GM18861 (cell line): Measurements from ENCODE around the gene STMN1.
A peak's percentile ranks its signal among the peaks of the same experiment; 100 is the strongest.

ENCODE experiments used
- ATAC-seq: cut with Tn5 transposase; IDR thresholded peaks from one replicate; pipeline ENCODE4 v1.9.1; 2021; ENCODE audit not compliant: unreplicated experiment

Gene STMN1

DNA sequence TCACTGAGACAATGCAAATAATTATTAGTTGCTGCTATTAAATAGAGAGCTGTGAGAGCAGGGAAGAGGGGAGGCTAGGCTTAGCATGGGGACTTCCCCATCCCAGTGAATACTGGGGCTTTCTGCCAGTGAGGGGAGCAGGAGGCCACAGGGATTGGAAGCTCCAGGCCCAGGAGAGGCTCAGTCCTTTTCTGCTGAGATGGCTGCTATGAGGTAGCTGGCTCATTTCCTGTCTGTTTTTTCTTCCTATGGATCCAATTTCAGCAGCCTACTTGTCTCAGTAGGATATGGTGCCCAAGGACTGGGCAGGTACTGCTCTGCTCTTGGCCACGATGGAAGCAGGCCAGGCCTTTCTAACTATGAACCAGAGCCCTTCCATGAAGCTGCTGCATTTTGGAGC is 10.0 kb downstream of the STMN1 start:
- ATAC-seq = no peak

DNA sequence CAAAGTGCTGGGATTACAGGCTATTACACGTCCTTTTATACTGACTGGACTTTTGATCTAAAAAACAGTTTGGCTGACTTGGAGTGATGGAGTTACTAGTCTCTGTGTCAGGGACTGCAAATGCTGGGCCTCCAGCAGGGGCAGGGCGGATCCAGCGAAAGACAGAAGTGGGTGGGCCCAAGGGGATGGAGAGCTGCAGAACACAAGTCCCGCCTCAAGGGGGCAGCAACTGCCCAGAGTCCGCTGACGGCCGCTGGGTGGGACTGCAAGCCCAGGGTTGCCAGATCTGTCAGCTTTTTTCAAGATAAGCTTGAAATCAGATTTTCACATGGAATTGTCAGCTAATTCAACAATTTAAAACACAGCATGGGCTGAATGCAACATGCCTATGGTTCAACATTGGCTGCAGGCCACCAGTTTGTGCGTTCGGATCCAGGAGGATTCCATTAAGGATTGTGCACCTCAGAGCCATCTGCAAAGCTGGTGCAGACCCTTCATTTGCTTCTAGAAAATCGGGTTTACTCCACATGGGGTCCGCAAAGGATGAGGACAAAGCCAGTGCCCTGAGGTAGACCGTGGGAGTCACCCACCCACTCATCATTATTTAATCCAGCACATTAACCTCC is 10.7 kb downstream of the STMN1 start:
- ATAC-seq = peak; percentile 77

DNA sequence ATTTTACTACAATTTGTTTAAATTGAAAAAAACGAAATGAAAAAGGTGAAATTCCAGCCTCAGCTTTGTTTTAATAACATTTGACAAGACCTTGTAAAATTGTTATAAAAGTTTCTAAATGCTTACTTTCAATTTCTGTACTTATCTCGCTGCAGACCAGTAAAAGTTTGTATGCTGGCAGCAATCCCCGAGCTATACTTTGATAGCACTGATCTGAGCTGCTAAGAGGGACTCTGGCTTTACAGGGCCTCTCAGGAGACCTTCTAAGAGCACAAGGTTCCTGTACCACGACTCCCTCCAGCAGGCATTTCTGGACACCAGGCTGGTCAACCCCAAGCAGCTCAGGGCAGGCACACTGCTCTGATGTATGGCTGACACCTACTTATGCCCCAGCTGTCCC is 13.1 kb downstream of the STMN1 start:
- ATAC-seq = no peak

DNA sequence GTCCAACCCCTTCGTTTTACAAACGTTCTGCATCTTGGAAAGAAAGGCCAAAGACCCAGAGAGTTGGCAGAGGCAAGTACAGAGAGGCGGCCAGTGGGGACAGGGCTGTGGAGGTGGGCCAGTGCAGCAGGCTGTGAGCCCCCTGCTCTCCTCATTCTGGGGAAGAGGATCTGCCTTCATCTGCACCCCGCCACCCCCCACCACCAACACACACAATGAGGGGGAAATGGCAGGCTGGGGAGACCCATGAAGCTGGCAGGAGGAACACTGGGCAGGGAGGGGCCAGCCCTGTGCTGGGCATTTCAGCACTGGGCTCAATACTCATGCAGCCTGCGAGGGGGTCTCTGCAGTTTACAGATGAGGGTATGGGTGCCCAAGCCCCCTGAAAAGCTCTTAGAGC is 14.6 kb downstream of the STMN1 start:
- ATAC-seq = no peak

DNA sequence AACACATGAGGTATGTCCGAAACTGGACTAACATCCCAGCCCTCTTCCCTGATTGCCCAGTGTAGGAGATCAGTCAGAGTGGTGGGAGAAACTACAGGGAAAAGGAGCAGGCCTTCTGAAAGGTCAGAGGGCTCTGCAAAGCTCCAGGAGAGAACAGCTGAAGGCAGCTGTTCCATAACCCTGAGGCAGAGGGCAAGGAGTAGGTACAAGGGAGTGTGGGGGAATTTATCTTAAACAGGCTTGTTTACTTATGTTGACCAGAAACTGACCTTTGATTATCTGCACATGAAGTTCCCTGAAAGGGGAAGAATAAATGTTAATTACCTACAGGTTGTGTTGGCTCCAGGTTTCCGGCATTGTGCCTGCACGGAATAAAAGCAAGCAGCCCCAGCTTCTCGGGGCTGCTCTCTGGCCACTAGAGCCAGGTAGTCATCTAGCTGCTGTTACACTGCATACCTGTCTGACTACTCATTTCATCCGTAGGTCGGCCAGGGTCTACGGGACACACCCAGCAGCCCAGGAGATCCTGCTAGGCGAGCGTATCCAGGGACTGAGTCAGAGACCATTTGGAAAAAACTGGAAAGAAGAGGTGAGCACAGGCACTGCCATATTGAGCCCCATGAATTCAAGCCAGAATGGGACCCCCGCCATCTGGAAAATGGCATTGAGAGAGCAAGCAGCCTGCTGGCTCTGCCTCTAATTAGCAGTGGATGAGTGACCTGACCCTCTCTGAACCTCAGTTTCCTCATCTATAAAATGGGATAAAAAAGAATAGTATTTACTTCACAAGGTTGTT is 15.8 kb downstream of the STMN1 start:
- ATAC-seq = no peak

DNA sequence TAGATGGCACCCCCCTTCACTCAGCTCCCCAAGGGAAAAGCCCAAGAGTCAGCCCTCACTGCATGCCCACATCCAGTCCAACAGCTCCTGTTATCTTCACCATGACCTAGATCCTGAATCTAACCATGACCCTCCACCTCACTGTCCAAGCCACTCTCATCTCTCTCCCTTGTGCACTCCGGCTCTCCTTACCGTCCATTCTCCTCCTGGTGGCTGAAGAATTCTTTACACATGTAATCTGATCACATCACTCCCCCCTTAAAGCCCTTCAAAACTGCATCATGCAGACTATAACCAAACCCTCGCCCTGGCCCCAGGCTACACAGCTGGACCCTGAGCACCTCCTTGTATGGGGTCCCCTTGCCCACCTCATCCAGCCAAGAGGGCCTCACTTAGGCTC is 16.7 kb downstream of the STMN1 start:
- ATAC-seq = no peak

DNA sequence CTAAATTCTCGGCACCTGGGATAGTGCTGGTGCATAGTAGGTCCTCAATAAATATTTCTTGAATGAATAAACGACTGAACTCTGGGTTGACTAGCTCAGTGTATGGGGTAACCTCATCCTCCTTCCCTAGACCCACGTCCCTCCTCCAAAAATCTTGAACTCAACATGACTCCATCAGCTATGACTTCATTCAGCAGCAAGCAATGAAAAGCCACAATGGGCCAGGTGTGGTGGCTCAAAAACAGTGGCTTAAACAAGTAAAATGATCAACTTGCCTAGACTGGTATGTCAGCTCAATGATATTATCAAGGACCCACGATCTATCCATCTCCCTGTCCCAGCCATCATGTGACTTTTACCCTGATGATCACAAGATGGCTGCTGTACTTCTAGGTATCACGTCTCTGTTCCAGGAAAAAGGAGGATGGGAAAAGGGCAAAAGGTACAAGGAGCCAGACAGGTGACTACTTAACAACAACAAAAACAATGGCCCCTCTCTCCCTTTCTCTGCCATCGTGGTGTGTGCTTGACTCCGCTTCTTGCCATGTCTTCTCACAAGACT is 17.7 kb downstream of the STMN1 start:
- no peak for ATAC-seq

DNA sequence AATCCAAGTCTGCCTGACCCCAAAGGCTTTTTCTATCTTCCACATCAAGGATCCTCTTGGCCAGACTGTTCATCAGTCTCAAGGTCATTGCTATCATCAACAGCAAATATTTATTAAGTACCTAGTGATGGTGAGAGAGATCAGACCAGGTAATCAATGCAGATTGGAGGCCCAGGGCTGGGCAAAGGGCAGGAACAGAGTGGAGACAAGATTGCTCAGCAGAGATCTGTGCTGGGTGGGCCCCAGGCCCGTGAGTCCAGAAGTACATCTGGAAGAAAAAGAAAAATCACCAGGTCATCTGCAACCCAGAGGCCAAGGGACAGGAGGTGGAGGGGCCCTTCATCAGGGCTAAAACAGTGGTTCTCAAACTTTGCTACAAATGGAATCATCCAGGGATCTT is 20.6 kb downstream of the STMN1 start:
- no peak for ATAC-seq

DNA sequence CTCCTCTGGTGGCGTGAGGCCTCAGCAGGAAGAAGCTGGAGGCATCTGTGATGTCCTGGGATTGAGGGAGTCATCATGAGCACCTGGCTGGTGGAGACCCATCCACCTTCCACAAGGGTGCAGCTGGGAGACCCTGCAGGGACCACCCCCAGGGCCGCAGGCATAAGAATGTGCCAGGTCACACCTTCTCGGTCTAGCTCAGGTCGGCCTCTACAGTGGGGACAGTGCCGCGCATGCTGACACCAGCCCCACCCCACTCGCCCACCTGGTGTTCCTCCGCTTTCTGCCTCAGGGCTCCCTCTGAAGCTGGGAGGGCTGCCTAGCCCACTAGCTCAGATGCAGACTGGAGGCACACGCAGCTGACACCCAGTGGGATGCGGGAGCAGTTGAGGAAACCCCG is 25.0 kb downstream of the STMN1 start:
- ATAC-seq = no peak

DNA sequence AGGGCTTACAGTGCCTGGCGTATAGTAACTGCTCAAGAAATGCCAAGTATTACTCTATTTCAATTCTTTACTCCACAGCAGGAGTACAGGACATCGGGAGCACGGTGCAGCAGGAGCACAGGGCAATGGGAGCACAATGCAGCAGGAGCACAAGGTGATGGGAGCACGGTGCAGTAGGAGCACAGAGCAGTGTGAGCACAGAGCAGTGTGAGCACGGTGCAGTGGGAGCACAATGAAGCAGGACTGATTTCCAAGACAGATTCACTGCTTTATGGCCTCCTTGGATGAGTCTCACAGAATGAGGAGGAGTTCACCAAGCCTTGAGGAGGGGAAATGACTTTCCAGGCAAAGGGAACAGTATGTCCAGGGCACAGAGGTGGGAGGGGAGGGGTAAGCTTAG is 25.7 kb downstream of the STMN1 start:
- no peak for ATAC-seq

DNA sequence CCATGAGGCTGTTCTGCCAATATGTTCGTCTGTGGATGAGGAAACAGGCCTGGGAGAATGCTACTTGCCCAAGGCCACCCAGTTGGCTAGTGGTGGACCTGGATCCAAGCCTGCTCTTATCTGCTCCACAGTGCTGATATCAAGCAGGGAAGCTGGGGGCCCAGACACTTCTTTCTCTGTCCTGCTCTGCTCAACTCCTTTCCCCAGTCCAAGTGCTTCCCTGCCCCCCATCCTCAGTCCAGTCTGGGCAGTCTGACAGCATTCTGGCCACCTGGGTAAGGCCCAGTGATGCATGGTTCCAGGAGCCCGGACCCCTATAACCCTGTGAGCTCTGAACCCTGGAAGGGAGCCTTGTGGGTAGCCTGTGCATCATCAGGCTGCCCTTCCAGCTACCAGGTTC is 26.5 kb downstream of the STMN1 start:
- ATAC-seq = no peak

DNA sequence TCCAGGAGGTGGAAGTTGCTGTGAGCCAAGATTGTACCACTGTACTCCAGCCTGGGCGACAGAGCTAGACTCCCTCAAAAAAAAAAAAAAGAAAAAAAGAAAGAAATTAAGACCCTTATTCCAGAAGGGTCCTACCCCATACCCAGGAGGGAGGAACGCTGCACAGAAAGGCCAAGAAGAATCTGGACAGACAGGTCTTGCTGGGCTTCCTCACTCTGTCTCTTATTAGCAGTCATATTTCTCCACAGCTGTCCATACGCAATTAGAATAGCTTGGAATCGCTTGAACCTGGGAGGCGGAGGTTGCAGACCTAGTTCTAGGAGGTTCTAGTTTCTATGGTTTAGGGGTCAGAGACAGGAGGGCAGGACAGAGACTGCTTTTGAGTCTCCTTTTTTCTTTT is 27.5 kb downstream of the STMN1 start:
- ATAC-seq = no peak

DNA sequence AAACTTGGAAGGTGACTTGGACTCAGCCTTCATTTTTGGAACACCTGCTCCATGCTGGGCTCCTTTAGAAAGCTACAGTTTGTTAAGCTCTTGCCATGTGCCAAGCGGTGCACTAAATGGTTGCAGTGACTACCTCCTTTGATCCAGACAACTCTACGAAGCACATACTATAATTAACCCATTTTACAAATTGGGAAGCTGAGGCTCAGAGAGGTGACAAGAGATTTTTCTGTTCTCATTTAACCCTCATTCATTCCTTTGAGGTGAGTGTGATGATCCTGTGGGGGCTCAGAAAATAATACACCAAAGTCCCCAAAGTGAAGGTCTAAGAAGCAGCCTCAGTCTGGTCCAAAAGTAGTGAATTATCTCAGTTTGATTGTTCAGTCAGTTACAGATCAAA is 29.1 kb downstream of the STMN1 start:
- ATAC-seq = no peak

DNA sequence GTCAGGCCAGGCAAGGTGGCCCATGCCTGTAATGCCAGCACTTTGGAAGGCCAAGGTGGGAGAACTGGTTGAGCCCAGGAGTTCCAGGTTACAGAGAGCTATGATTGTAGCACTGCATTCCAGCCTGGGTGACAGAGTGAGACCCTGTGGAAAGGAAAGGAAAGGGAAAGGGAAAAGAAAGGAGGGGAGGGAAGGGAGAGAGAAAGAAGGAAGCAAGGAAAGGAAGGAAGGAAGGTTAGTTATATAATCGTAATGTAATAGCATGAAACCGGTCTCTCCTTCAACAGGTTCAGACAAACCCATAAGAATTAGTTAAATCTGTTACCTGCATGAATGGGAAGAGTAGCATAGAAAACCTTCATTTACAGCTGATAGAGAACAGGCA is 29.5 kb downstream of the STMN1 start:
- ATAC-seq = no peak

DNA sequence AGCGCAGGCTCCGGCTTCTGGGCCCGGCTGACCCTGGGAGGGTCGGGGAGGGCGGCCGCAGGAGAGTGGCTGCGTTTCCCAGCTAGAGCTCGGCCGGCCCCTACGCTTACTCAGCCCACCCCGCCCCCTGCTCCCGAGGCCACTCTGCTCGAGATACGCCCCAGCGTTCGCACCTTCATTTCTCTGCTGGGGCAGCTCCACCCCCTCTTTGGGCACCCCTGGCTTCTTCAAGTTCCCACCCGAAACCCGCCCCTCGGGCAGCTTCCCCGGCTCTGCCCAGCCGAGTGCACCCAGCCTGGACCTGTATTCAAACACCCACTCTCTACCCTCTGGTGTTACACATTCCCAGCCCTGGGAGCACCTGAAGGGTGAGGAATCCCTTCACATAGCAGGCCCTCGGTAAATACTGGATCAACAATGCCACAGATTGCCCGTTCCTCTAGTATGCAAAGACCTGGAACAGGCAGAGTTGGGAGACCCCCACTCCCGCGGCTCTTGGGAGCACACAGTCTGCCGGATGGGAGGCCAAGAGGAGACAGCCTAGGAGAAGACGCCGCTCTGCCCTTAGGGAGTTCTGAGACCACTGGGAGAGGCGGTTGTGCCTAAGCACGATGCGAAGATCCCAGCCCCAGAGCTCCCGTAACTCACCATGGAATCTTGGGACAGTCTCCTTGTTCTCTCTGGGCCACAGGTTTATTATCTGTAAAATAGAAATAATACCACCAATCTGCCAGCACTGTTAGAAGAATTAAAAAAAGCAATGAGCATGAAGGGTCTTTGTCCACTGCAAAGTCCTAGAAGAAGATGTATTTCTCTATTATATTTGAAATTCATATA is 30.1 kb downstream of the STMN1 start:
- ATAC-seq = no peak

DNA sequence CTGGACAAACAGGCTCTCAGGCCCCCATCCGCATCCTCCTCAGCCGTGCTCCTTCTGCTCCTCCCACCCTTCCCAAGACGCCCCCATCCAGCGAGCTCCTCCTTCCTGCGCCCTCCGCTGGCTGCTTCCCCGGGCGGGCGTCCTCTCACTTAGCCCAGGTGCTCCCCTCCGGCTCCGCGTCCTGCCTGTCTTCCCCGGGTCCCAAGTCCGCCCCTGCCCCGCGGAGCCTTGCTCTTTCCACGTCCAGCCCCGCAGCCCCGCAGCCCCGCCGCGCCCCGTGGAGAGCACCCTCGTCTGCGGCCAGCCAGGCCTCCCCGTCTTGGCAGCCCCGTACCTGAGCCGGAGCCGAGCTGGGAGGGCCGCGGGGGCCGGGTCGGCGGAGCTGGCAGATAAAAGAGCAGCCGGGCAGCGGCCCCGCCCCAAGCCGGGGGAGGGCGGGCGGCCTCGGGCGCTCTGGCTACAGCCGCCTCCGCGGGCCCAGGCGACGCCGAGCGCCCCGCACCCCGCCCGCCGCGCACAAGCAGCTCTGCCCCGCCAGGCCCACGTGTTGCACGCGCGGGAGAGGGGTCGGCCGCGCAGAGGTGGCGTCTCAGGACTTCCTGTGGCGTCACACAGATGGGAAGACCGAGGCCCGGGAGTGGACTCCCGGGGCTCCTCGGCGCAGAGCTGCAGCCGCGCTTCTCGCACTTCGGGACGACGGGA is 30.9 kb downstream of the STMN1 start, which contains the start of gene PAQR7:
Gene PAQR7 (minus strand): TSS at position 555 of the 702 bp plus-strand sequence. CDS start 11,869 bp downstream, outside the sequence.
- ATAC-seq = no peak

DNA sequence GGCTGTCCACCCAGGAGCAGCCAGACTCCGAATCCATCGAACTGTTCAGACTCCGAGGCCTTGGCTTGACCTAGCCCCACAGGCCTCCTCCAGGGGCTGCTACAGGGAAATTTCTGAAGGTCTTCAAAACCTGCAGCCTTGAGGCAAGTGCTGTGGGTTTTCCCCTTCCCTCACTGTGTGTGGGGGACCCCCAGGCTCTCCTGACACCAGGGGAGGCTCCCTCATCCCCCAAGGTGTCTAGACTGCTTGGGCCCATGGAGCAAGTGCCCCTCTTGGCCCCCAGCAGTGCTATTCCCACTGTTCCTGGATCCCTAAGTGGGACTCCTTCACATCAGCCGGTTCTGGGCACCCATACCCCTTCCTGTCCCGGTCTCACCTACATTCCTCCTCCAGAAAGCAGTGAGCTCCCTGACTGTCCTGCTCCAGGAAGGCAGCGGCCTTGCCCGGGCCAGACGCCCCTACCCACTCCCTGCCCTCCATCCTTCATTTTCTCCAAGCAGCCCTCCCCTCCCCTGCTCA is 31.5 kb downstream of the STMN1 start:
- ATAC-seq = no peak

DNA sequence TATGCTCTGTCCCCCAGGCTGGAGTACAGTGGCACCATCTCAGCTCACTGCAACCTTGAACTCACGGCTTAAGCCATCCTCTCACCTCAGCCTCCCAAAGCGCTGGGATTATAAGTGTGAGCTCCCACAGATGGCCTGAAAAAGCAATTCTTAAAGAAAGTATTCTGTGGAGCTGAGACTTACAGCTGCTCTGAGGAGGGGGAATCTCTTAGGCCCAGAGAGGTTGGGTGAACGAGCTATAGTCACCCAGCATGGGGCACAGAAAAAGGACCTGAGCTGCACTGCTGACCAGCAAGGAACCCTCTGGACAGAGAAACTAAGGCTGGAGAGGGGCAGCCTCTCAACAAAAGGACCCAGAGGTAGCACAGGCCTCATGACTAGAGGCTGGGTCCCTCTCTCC is 32.0 kb downstream of the STMN1 start:
- no peak for ATAC-seq

DNA sequence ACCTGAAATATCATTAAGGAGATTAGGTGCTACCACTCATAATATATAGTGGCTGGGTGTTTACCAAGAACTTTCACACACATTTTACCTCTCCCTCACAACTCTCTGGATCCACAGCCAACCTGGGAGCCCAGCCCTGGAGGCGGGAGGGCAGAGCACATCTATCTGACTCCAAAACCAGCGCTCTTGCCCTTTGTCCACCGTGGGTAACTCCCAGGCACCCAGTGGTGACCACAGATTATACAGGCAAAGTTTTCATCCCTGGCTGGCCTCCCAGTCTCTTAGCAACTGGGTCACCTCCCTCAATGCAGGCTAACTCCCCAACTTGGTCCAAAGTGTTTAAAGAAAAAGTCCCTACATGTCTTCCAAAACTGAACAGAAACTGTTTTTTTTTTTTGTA is 33.1 kb downstream of the STMN1 start:
- no peak for ATAC-seq

DNA sequence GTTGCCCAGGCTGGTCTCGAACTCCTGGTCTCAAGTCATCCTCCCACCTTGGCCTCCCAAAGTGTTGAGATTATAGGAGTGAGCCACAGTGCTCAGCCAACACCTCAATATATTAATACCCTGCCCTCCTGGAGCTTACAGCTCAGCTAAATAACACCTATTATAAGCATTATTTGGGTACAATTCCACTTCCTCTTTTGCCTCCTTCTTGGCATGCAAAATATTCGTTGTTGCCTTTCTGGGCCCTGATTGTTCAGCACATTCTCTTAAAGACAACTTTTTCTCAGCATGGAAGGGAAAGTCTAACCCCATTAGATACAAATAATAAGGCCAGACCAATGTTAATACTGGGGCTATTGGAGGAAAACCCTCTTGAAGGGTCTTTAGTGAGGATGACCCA is 33.5 kb downstream of the STMN1 start:
- ATAC-seq = no peak
